ENCODE measurements around the gene ATOX1.
"Not testable (repeated sequence)": the region's sequence is repeated elsewhere in the genome, so short reads cannot be mapped to it uniquely, and the experiment has no call there.

Gene ATOX1, protein sequence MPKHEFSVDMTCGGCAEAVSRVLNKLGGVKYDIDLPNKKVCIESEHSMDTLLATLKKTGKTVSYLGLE

GRCh38 chr5:151758430-151759241 is at the start of gene ATOX1:
TSS of gene ATOX1 (minus strand) at chr5:151758631. CDS start at chr5:151758551, 80 bp downstream.
- peak; percentile 70 for DNase-seq

- no peak for DNase-seq
Observed at GRCh38 chr5:151805414-151806223, 47.2 kb upstream of the ATOX1 start.

DNA sequence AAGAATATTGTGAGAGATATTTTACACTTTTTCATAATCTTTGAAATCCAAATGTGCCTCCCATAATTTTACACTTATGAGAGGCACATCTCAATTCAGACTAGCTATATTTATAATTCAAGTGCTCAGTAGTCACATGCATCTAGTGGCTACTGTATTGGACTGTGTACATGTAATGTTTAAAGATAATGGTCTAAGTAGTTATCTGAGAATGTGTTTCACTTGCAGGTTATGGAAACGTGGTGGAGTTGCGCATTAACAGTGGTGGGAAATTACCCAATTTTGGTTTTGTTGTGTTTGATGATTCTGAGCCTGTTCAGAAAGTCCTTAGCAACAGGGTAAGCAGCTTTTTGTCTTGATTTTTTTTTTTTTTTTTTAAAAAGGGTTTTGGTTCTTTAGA is 42.1 kb upstream of the ATOX1 start:
- no peak for DNase-seq

GRCh38 chr5:151799407-151799806 is 41.0 kb upstream of the ATOX1 start:
- no peak for DNase-seq

DNA sequence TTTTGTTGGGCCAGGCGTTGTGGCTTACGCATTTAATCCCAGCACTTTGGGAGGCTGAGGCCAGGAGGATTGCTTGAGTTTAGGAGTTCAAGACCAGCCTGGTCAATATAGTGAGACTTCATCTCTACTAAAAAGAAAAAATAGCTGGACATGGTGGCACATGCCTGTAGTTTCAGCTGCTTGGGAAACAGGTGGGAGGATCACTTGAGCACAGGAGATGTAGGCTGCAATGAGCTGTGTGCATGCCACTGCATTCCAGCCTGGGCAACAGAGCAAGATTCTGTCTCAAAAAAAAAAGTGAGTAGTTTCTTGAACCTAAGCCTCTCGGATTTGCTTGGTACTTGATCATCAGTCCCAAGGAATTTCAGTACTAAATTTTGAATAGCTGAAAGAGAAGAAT is 40.2 kb upstream of the ATOX1 start:
- no peak for DNase-seq

- DNase-seq: no peak
Observed at GRCh38 chr5:151795426-151795825, 37.0 kb upstream of the ATOX1 start.

- DNase-seq: no peak
Observed at GRCh38 chr5:151793358-151793757, 34.9 kb upstream of the ATOX1 start.

- no peak for DNase-seq
Observed at GRCh38 chr5:151787817-151788216, 29.4 kb upstream of the ATOX1 start.

- no peak for DNase-seq
Observed at GRCh38 chr5:151786468-151786867, 28.0 kb upstream of the ATOX1 start.

DNA sequence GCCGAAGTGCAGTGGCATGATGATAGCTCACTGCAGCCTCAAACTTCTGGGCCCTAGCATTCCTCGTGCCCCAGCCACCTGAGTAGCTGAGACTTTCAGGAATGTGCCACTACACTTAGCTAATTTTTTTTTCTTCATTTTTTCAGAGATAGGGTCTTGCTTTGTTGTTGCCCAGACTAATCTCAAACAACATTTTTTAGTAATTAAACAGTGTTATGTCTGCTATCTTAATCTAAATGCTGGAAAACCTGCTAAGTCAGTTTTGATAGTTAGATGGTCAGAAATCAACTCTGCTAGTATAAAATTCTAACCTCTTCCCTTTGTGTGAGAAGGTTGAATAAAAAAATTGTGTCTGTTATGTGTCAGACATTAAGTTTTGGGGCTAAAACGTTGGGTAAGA is 25.7 kb upstream of the ATOX1 start:
- no peak for DNase-seq

GRCh38 chr5:151783664-151784063 is 25.2 kb upstream of the ATOX1 start:
- not testable (repeated sequence) for DNase-seq

DNA sequence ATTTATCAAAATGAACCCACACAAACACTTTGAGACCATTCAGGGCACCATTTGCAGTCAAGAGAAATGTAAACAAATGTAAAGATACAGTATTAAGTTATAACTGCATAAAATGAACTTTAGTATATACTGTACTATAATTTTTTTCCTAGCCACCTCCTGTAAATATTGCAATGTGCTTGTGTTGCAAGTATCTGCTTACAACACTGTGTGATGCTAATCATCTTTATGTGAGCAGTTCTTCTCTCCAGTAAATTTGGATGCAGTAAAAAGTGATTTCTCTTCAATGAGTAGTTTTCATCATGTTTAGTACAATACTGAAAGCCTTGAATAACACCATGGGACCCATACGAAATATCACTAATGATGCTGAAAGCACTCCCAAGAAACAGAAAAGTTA is 22.8 kb upstream of the ATOX1 start:
- DNase-seq: no peak

GRCh38 chr5:151780348-151780747 is 21.9 kb upstream of the ATOX1 start:
- no peak for DNase-seq

DNA sequence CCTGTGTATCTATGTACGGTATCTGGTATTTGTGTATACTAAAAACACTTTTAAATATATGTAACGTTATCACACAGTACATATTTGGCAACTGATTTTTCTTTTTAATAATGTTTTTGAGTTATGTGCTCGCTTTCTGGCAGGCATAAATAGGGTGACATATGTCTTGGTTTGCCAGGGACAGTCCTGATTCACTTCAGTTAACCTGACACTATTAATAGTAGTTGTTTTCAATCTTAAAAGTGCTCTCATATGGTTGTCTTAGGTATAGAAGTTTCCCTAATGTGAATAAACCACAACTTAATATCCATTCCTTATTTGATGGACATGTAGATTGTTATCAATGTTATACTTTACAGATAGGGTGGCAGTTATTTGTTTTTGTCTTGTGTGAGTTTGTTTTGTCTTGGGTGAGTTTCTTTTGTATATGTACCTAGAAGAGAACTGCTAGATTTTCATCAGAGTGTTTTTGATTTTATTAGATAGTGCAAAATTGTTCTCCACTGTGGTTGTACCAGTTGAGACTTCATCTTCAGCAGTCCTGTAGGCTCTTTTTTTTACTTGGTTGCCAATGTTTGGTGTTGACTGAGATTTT is 21.2 kb upstream of the ATOX1 start:
- no peak for DNase-seq

DNA sequence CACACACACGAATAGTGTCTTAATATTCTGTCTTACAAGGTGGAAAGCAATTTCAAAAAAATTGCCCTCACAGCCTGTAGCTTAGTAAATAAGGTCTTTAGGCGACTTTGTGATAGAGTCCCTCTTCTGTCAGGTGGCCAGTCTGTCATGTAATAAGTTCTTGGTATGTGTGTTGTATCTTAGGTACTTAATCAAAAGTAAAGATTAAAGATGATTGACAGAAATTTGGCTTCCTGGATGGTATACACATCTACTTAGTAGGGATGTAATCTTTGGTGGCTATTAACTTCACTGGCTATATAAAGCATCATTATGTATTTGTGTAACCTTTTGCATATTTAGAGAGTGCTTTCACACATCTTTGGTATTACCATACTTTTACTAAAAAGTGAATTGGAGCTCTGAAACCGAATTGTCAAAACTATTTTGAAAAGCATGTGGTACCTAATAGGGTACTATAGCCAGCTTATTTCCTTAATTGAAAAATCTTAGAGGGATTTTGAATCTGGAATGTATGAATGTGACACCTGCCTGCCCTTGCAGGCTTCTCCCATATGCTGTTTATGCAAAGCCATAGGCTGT is 16.7 kb upstream of the ATOX1 start:
- DNase-seq: no peak

DNA sequence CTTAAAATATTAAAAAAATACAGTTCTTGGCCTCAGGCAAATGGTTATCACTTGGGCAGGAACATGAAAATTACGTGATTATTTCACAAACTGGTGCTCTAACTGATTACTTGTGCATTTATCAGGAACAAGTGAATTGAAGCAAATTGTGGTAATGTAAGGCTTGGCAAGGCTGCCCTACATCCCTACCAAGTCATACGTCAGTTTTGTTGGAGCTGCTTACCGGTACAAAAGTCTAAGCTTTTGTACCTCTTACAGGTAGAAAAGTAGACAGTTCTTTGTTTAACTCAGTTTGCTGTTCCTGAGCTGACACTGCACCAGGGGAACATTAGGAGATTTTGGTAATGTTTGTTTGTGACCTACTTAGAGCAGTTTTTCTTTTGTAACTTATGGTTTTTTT is 15.5 kb upstream of the ATOX1 start:
- no peak for DNase-seq

GRCh38 chr5:151772846-151773561 is 14.6 kb upstream of the ATOX1 start:
- no peak for DNase-seq

DNA sequence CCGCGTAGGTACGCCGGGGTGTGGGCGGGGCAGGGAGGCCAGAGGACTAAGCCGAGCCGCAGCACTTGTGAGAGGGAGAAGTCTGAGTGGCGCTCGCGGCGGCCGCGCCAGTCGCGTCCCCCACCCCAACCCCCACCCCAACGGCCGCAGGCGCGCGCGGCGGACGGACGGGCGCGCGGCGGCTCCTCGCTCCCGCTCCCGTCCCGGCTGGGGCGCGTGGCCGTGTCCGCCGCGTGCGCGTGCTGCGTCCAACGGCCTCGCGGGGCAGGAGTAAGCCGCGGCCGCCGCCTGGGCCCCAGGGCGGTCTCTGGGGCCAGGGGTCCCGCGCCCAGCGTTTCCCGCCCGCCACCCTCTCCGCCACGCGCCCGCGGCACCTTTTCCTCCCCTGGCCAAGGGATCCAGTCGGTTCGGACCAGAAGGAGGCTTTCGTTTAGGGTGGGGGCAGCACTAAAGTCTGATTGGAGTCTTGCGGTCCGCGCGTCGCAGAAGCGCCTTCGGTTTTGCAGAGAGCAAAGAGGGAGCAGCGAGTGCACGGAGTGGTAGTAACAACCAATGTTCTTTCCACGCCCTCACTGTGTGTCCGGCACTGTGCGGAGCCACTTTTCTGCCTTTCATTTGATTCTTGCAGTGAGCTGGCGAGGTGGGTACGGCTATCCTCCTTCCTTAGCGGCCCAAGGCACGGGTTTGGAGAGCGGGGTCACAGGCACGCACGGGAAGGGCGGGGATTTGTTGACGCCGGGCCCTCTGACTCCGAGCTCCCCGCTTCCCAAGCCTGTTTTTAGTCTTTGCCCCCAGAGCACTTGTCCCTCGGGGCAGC is 13.8 kb upstream of the ATOX1 start:
- no peak for DNase-seq

DNA sequence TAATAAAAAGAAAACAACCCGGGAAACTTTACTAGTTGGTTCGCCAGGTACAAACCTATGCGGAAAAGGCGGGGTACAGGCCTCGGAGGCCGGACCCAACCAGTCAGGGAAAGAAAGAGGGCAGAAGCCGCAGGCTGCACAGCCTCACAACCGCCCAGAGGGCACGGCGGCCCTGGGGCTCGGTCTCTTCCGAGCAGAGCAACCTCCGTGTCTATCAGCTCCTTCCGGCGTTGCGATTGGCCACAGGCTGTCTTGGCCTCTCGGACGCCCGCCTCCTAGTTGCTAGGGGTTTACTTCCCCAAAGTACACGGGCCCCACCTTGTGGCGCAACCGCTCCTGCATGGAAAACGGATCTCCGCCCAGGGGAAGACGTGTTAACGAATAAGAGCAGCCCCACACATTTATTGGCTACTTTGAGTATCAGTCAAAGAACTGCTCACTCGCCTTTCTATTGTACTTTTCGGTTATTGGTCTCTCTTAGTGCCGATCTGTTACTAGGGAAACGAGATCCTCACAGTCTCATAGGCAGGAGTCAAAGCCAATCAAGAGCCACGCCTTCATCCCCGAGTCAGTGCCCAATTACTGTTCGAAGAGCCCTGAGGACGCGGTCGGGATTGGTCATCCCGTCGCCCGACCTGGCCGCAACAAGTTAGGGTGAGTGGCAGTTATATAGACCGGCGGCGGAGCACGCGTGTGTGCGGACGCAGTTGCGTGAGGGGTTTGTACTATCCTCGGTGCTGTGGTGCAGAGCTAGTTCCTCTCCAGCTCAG is 13.0 kb upstream of the ATOX1 start, which contains the start of gene G3BP1:
G3BP1 (plus strand) TSS at position 696 of the 770 bp plus-strand sequence. CDS start 14,667 bp downstream, outside the sequence.
- DNase-seq: peak; percentile 100

DNA sequence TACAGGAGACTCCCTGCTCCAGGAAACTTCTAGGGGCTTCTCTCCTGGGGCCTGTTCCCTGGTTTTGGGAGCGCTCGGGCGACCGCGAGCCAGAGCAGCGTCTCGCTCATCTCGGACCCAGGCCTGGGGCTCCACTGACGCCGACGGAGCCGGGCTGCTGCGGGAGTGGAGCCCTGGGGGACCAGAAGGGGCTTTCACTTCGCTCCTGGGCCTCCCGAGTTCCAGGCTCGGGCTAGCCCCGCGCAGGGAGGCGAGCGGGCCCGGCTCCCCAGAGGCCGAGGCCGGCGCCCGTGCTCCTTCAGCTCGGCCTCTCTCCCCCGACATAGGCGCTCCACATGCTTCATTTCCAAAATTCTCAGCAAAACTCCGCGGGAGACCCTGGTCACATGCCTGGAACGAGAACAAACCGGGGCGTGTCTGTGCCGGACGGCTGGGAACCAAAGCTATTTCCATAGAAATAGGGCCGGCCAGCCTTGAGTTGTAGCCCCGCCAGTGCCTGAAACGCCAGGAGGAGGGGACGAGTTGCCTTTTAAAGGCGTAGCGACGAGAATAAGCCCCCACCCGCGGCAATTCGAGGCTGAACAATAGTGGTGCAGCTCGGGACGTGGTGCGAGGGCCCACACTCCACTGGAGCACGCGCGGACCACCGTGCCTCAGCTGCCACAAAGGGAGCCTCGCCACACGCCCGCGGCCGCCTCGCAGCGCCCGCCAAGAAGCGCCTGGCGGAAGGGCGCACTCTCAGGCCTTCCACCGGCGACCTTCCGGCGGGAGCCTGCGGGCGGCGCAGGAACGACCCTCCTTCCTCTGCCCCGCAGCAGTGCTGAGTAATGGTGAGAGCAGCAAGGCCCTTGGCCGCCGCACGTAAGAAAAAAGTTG is 12.2 kb upstream of the ATOX1 start:
- peak; percentile 58 for DNase-seq

Measured in NCI-H526 treated with DMSO at 0.1 percent for 48 hours (cell line).